ENCODE measurements around the gene FAM20C. TPM values are rescaled to one million over a fixed set of nuclear protein-coding genes. Genes with fewer than 3 reads are reported as not detected.

FAM20C gene
- total and polyA plus RNA-seq, 2 of the 8 experiments (the other 6 are each of a cell fraction or from before 2014, with no cell fraction given), result 9.5 to 34.8 TPM

DNA sequence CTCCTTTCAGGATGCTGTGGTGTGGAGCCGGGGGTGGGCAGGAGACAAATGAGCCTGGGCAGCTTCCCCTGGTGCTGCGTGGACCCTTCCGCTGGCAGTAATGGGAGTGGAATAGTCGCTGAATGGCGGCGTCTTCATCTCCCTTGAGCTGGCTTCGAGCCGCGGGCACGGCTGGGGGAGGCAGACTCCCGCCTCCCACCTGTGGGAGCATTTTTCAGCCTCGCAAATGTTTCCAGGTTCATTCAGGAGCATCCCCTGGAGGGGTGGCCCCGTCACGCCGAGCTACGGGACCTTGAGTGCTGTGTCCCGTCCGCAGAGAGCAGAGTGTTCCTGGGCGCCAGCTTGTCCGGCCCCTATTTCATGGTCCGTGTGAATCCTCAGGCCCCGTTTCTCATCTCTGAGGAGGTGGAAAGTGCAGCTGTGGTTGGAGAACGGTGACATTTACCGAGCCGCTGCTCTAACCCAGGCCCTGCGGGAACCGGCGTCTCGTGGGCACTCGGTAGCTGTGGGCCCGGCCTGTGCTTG, 18.1 kb downstream of the FAM20C start (continued):
- no peak for TF ChIP-seq EP300 (IDR thresholded peaks at IDR 0.05; ENCODE audit: borderline replicate concordance in 1 of 2, low read depth in 2 of 2, low read length in 2 of 2)
